Keratinocyte (primary cell): ENCODE measurements around the gene QRSL1.

Experiments
- EZH2 ChIP-seq: IDR thresholded peaks from one replicate; pipeline ENCODE4 v1.6.1; 2012; ENCODE audit warnings: inconsistent platforms, mild to moderate bottlenecking, low read length, moderate library complexity
- TF ChIP-seq, protein P1 (sequence below), 3 experiments: IDR thresholded peaks in 1 of 3; conservative IDR thresholded peaks in 1 of 3; optimal IDR thresholded peaks in 1 of 3; 2 replicates in 2 of 3; 3 replicates in 1 of 3; pipeline versions ENCODE3 to v1.5.1; 2011; ENCODE audit warnings: low read length in 3 of 3, mild to moderate bottlenecking in 3 of 3, moderate library complexity in 2 of 3, control low read depth in 1 of 3, inconsistent platforms in 1 of 3; ENCODE audit not compliant: insufficient read depth in 2 of 3; ENCODE audit errors: extremely low read depth in 1 of 3

DNA sequence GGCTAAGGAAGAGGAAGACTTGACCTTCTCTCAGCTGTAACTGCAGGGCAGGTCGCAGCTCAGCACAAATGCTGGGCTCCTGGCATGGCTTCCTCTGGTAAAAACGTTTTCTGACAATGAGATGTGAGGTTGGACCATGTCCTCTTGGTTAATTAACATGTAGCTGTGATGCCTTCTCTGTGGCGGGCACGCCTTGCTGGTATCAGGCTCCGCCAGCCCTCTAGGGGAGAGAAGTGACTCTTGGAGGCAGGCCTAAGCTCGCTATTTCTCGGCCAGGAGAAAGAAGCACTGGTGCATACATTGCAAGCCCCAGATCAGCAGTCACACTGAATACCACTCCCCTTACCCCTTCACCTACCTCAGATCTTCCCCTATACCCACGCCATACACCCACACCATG is 65.0 kb downstream of the QRSL1 start:
- no peak for TF ChIP-seq EZH2
- TF ChIP-seq, protein P1, sequence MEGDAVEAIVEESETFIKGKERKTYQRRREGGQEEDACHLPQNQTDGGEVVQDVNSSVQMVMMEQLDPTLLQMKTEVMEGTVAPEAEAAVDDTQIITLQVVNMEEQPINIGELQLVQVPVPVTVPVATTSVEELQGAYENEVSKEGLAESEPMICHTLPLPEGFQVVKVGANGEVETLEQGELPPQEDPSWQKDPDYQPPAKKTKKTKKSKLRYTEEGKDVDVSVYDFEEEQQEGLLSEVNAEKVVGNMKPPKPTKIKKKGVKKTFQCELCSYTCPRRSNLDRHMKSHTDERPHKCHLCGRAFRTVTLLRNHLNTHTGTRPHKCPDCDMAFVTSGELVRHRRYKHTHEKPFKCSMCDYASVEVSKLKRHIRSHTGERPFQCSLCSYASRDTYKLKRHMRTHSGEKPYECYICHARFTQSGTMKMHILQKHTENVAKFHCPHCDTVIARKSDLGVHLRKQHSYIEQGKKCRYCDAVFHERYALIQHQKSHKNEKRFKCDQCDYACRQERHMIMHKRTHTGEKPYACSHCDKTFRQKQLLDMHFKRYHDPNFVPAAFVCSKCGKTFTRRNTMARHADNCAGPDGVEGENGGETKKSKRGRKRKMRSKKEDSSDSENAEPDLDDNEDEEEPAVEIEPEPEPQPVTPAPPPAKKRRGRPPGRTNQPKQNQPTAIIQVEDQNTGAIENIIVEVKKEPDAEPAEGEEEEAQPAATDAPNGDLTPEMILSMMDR (optimal IDR thresholded peaks at IDR 0.05 in 1 of 3, IDR thresholded peaks at IDR 0.05 in 1 of 3, conservative IDR thresholded peaks at IDR 0.05 in 1 of 3; ENCODE audit: extremely low read depth in 1 of 3, insufficient read depth in 2 of 3, low read length in 3 of 3) = peak in 2 of 3 experiments; percentile 11 to 22
